Measurements from ENCODE around the gene MZT2A. TPM values are rescaled to one million over a fixed set of nuclear protein-coding genes. Genes with fewer than 3 reads are reported as not detected.
A peak's percentile ranks its signal among the peaks of the same experiment; 100 is the strongest.
"Not testable (repeated sequence)": the region's sequence is repeated elsewhere in the genome, so short reads cannot be mapped to it uniquely, and the experiment has no call there.

Gene MZT2A
- total RNA-seq, 2 experiments from 2014 or later = 69.9 to 110 TPM

GRCh38 chr2:131503587-131503986 lies 11.4 kb upstream of the MZT2A start:
- H3K27ac Mint-ChIP-seq; H3K4me3 Mint-ChIP-seq; H3K27me3 Mint-ChIP-seq; H3K9me3 Mint-ChIP-seq (ENCODE audit: low read depth); DNase-seq; intact Hi-C loops (cut with DNase I, micrococcal nuclease); POLR2A ChIA-PET: not testable (repeated sequence)
- peak; percentile 40 for ATAC-seq
- peaks cover 11% of the 10 kb centered on the region for H3K4me1 Mint-ChIP-seq
- CTCF ChIA-PET = interaction anchor here (0.6 kb wide), 1 partner anchor 20 kb away, joined by 5 read pairs; no protein-coding TSS in a partner anchor
- peaks cover 59% of the 10 kb centered on the region for H3K36me3 Mint-ChIP-seq (ENCODE audit: low read depth)

GRCh38 chr2:131498321-131498973 lies 6.2 kb upstream of the MZT2A start:
- Mint-ChIP-seq H3K4me1 (peaks cover 39% of the 10 kb centered on the region), H3K36me3 (ENCODE audit: low read depth) (peaks cover 39% of the 10 kb centered on the region), H3K27ac (peak overlapping the region; percentile 86)
- CTCF ChIA-PET = interaction anchor here (0.6 to 0.9 kb wide), 3 partner anchors 85 to 425 kb away, joined by 3 to 4 read pairs (median 3); no protein-coding TSS in a partner anchor
- H3K4me3 Mint-ChIP-seq; H3K27me3 Mint-ChIP-seq; H3K9me3 Mint-ChIP-seq (ENCODE audit: low read depth); POLR2A ChIA-PET: not testable (repeated sequence)
- DNase-seq = peak; percentile 51
- intact Hi-C loops (cut with DNase I, micrococcal nuclease) = loop anchor here in 1 of 2 experiments (1.0 to 10.0 kb wide), 2 partner anchors 344 to 1124 kb away; no protein-coding TSS in a partner anchor
- ATAC-seq = peak; percentile 96

GRCh38 chr2:131495506-131495905 lies 3.3 kb upstream of the MZT2A start:
- H3K9me3 Mint-ChIP-seq (ENCODE audit: low read depth); DNase-seq; H3K27me3 Mint-ChIP-seq; CTCF ChIA-PET; ATAC-seq: not testable (repeated sequence)
- peaks cover 43% of the 10 kb centered on the region for H3K4me1 Mint-ChIP-seq
- POLR2A ChIA-PET = interaction anchor here (0.6 kb wide), 1 partner anchor 391 kb away, joined by 4 read pairs; no protein-coding TSS in a partner anchor
- intact Hi-C loops (cut with DNase I, micrococcal nuclease) = loop anchor here in 1 of 2 experiments (10.0 kb wide), 1 partner anchor 1121 kb away; no protein-coding TSS in a partner anchor
- peaks cover 30% of the 10 kb centered on the region for H3K36me3 Mint-ChIP-seq (ENCODE audit: low read depth)
- peak overlapping the region; percentile 47 for H3K27ac Mint-ChIP-seq
- peak overlapping the region; percentile 25 for H3K4me3 Mint-ChIP-seq

GRCh38 chr2:131493199-131493968 lies 1.2 kb upstream of the MZT2A start:
- ATAC-seq (peak; percentile 8), DNase-seq (no peak)
- ChIA-PET CTCF (interaction anchor here (0.8 to 1.6 kb wide), 6 partner anchors 28 to 400 kb away, joined by 3 to 6 read pairs (median 3); partner anchors contain the start of gene FAM168B), POLR2A (interaction anchor here (0.6 kb wide), 1 partner anchor 29 kb away, joined by 3 read pairs; no protein-coding TSS in a partner anchor)
- Mint-ChIP-seq H3K4me3 (peak overlapping the region; percentile 99), H3K9me3 (ENCODE audit: low read depth) (no peaks in the 10 kb centered on the region), H3K27ac (peak overlapping the region; percentile 99), H3K27me3 (no peaks in the 10 kb centered on the region), H3K4me1 (peaks cover 42% of the 10 kb centered on the region), H3K36me3 (ENCODE audit: low read depth) (peaks cover 28% of the 10 kb centered on the region)
- intact Hi-C loops (cut with DNase I, micrococcal nuclease) = loop anchor here (1.0 to 10.0 kb wide), 8 partner anchors 81 to 1151 kb away; partner anchors contain the start of genes IMP4 (in 2 of the 2) and PLEKHB2 (in 2 of the 2)

- intact Hi-C loops (cut with DNase I, micrococcal nuclease) = loop anchor here (1.0 to 10.0 kb wide), 11 partner anchors 35 to 1150 kb away; partner anchors contain the start of genes CCDC74A (in 2 of the 2), IMP4 (in 2 of the 2), PLEKHB2 (in 2 of the 2) and FAM168B (in 1 of the 2)
These were observed 411 bp upstream of the MZT2A start for GRCh38 chr2:131492418-131493198.

GRCh38 chr2:131491469-131491836 lies 744 bp downstream of the MZT2A start:
- Mint-ChIP-seq H3K4me1 (peaks cover 29% of the 10 kb centered on the region), H3K27ac (peak overlapping the region; percentile 91), H3K36me3 (ENCODE audit: low read depth) (peaks cover 30% of the 10 kb centered on the region), H3K4me3 (peak overlapping the region; percentile 85)
- H3K9me3 Mint-ChIP-seq (ENCODE audit: low read depth); POLR2A ChIA-PET; DNase-seq; ATAC-seq; H3K27me3 Mint-ChIP-seq: not testable (repeated sequence)
- intact Hi-C loops (cut with DNase I, micrococcal nuclease) = loop anchor here (5.0 to 10.0 kb wide), 3 partner anchors 79 to 1149 kb away; partner anchors contain the start of gene IMP4 (in 1 of the 2)
- CTCF ChIA-PET = interaction anchor here (1.6 kb wide), 1 partner anchor 65 kb away, joined by 5 read pairs; no protein-coding TSS in a partner anchor

More at GRCh38 chr2:131492418-131493198, 411 bp upstream of the MZT2A start:
- DNase-seq (peak; percentile 95), ATAC-seq (peak; percentile 81)
- CTCF ChIA-PET = interaction anchor here (0.8 to 1.6 kb wide), 6 partner anchors 29 to 399 kb away, joined by 3 to 6 read pairs (median 3); partner anchors contain the start of gene FAM168B
- POLR2A ChIA-PET = interaction anchor here (0.6 kb wide), 1 partner anchor 1311 kb away, joined by 3 read pairs; the partner anchor contains the start of gene SMPD4
- peaks cover 36% of the 10 kb centered on the region for H3K4me1 Mint-ChIP-seq
- peaks cover 28% of the 10 kb centered on the region for H3K36me3 Mint-ChIP-seq (ENCODE audit: low read depth)
- H3K27me3 Mint-ChIP-seq = no peaks in the 10 kb centered on the region
- H3K4me3 Mint-ChIP-seq = peak overlapping the region; percentile 99
- peak overlapping the region; percentile 99 for H3K27ac Mint-ChIP-seq
- H3K9me3 Mint-ChIP-seq (ENCODE audit: low read depth) = no peaks in the 10 kb centered on the region

GRCh38 chr2:131490616-131491468 lies 1.4 kb downstream of the MZT2A start:
- H3K27me3 Mint-ChIP-seq; H3K9me3 Mint-ChIP-seq (ENCODE audit: low read depth); CTCF ChIA-PET; POLR2A ChIA-PET: not testable (repeated sequence)
- Mint-ChIP-seq H3K36me3 (ENCODE audit: low read depth) (peaks cover 31% of the 10 kb centered on the region), H3K27ac (peak overlapping the region; percentile 91), H3K4me1 (peaks cover 28% of the 10 kb centered on the region), H3K4me3 (peak overlapping the region; percentile 85)
- intact Hi-C loops (cut with DNase I, micrococcal nuclease) = loop anchor here (5.0 to 10.0 kb wide), 3 partner anchors 79 to 1149 kb away; partner anchors contain the start of gene IMP4 (in 1 of the 2)
- DNase-seq = peak; percentile 50
- ATAC-seq = peak; percentile 17

- no peaks in the 10 kb centered on the region for H3K27me3 Mint-ChIP-seq
- POLR2A ChIA-PET = no interaction called here
- no peak overlapping the region for H3K4me3 Mint-ChIP-seq
- peaks cover 12% of the 10 kb centered on the region for H3K4me1 Mint-ChIP-seq
- peaks cover 30% of the 10 kb centered on the region for H3K36me3 Mint-ChIP-seq (ENCODE audit: low read depth)
- intact Hi-C loops (cut with DNase I, micrococcal nuclease) = loop anchor here (5.0 kb wide), 1 partner anchor 1301 kb away; no protein-coding TSS in a partner anchor
- H3K9me3 Mint-ChIP-seq (ENCODE audit: low read depth) = no peaks in the 10 kb centered on the region
- DNase-seq (no peak), ATAC-seq (no peak)
- no peak overlapping the region for H3K27ac Mint-ChIP-seq
- CTCF ChIA-PET = no interaction called here
These were observed 3.6 kb downstream of the MZT2A start for GRCh38 chr2:131488306-131489205.

- DNase-seq; CTCF ChIA-PET; ATAC-seq; H3K9me3 Mint-ChIP-seq (ENCODE audit: low read depth); H3K4me1 Mint-ChIP-seq; H3K27me3 Mint-ChIP-seq; H3K4me3 Mint-ChIP-seq; POLR2A ChIA-PET; H3K27ac Mint-ChIP-seq: not testable (repeated sequence)
- intact Hi-C loops (cut with DNase I, micrococcal nuclease) = loop anchor here (5.0 kb wide), 1 partner anchor 1299 kb away; no protein-coding TSS in a partner anchor
- H3K36me3 Mint-ChIP-seq (ENCODE audit: low read depth) = peaks cover 36% of the 10 kb centered on the region
These were observed 5.8 kb downstream of the MZT2A start for GRCh38 chr2:131486201-131486902.

Measured in activated CD4-positive, alpha-beta T cell treated with anti-CD3 and anti-CD28 coated beads for 36 hours (primary cell).